ENCODE measurements around the gene ACYP2.

DNA sequence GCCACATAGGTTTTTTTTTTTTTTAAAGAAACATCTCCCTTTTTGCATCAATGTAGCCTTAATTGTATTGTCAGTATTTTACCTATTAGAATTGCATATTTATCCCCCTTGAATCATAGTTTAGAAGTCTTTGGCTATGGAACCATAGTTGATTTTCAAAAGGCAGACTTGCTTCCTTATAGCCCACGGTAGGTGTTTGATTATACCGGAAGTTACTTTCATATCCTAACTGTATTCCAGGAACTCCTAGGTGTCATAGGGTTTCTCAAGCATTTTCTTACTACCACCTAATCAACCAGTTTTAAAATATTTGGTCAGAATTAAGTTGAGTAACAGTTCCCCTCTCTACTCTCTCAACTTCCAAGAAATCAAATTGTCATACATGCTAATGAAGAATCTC is 227.2 kb downstream of the ACYP2 start:
- TF ChIP-seq, protein P1, sequence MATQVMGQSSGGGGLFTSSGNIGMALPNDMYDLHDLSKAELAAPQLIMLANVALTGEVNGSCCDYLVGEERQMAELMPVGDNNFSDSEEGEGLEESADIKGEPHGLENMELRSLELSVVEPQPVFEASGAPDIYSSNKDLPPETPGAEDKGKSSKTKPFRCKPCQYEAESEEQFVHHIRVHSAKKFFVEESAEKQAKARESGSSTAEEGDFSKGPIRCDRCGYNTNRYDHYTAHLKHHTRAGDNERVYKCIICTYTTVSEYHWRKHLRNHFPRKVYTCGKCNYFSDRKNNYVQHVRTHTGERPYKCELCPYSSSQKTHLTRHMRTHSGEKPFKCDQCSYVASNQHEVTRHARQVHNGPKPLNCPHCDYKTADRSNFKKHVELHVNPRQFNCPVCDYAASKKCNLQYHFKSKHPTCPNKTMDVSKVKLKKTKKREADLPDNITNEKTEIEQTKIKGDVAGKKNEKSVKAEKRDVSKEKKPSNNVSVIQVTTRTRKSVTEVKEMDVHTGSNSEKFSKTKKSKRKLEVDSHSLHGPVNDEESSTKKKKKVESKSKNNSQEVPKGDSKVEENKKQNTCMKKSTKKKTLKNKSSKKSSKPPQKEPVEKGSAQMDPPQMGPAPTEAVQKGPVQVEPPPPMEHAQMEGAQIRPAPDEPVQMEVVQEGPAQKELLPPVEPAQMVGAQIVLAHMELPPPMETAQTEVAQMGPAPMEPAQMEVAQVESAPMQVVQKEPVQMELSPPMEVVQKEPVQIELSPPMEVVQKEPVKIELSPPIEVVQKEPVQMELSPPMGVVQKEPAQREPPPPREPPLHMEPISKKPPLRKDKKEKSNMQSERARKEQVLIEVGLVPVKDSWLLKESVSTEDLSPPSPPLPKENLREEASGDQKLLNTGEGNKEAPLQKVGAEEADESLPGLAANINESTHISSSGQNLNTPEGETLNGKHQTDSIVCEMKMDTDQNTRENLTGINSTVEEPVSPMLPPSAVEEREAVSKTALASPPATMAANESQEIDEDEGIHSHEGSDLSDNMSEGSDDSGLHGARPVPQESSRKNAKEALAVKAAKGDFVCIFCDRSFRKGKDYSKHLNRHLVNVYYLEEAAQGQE (IDR thresholded peaks at IDR 0.05; ENCODE audit: insufficient read depth in 1 of 2, low read depth in 2 of 2, low read length in 2 of 2), result no peak
- TF ChIP-seq POLR2AphosphoS5 (IDR thresholded peaks at IDR 0.05; ENCODE audit: low read depth, low read length) (no peak), FOXP2 (optimal IDR thresholded peaks at IDR 0.05; ENCODE audit: borderline replicate concordance, extremely low read depth, extremely low read length, insufficient read depth) (no peak)

Data from PFSK-1 (cell line).